Astrocyte (in vitro differentiated cells and primary cell): ENCODE data around the gene ROMO1.

ENCODE experiments used
- EZH2 ChIP-seq: IDR thresholded peaks from 2 replicates; pipeline ENCODE4 v1.6.1; 2012; ENCODE audit warnings: mild to moderate bottlenecking, low read length, inconsistent platforms; ENCODE audit not compliant: insufficient read depth
- TF ChIP-seq, protein P1 (sequence below): IDR thresholded peaks from 2 replicates; pipeline ENCODE4 v1.5.1; 2011; ENCODE audit warnings: low read depth, mild to moderate bottlenecking, inconsistent platforms, low read length, moderate library complexity; ENCODE audit not compliant: insufficient read depth

DNA sequence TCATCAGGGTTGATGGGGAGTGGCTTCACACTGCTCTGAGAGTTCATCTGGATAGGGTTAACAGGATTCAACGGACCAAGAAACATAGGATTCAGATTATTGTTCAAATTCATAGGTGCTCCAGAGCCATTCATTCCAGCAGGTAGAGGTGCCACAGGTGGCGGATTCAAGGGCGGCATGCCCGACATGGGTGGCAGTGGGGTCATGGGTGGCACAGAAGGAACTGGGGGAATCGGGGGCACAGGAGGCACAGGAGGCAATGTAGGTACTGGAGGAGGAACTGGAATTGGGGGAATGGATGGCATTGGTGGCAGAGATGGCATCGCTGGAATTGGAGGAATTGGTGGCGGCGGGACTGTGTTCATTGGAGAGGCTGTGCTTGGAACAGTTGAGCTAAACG is 44.8 kb upstream of the ROMO1 start:
- TF ChIP-seq, protein P1, sequence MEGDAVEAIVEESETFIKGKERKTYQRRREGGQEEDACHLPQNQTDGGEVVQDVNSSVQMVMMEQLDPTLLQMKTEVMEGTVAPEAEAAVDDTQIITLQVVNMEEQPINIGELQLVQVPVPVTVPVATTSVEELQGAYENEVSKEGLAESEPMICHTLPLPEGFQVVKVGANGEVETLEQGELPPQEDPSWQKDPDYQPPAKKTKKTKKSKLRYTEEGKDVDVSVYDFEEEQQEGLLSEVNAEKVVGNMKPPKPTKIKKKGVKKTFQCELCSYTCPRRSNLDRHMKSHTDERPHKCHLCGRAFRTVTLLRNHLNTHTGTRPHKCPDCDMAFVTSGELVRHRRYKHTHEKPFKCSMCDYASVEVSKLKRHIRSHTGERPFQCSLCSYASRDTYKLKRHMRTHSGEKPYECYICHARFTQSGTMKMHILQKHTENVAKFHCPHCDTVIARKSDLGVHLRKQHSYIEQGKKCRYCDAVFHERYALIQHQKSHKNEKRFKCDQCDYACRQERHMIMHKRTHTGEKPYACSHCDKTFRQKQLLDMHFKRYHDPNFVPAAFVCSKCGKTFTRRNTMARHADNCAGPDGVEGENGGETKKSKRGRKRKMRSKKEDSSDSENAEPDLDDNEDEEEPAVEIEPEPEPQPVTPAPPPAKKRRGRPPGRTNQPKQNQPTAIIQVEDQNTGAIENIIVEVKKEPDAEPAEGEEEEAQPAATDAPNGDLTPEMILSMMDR: no peak
- no peak for TF ChIP-seq EZH2
